Transverse colon (tissue), 4 donors: Measurements from ENCODE around the gene NKAIN2. TPM values are rescaled to one million over a fixed set of nuclear protein-coding genes. Genes with fewer than 3 reads are reported as not detected.
"Not testable (repeated sequence)": the region's sequence is repeated elsewhere in the genome, so short reads cannot be mapped to it uniquely, and the experiment has no call there.

Experiments
- DNase-seq: peaks from one replicate; pipeline ENCODE4 v3.0.0-alpha.2; 2019
- H3K27ac ChIP-seq, 4 donors: fragments of 200-600 bp; sonication (generic); 2 replicates each; pipeline ENCODE4 v1.5.1; 2016 to 2018; ENCODE audit warnings: inconsistent platforms in 4 of 4
- H3K27me3 ChIP-seq: fragments of 200-600 bp; sonication (generic); 2 replicates; pipeline ENCODE4 v1.5.1; 2017; ENCODE audit warnings: inconsistent platforms
- H3K36me3 ChIP-seq, 4 donors: fragments of 200-600 bp; sonication (generic); 2 replicates each; pipeline ENCODE4 v1.5.1; 2017 to 2019; ENCODE audit warnings: inconsistent platforms in 4 of 4
- H3K4me1 ChIP-seq, 4 donors: fragments of 200-600 bp; sonication (generic); 2 replicates each; pipeline ENCODE4 v1.5.1; 2017 to 2020; ENCODE audit warnings: inconsistent platforms in 4 of 4
- H3K4me3 ChIP-seq, 4 donors: fragments of 200-600 bp; sonication (generic); 1 replicate in 1 of 4; 2 replicates in 3 of 4; pipeline versions ENCODE4 v1.5.1 to v1.6.1; 2017 to 2019; ENCODE audit warnings: inconsistent platforms in 4 of 4
- H3K9me3 ChIP-seq, 2 donors: fragments of 200-600 bp; sonication (generic); 2 replicates each; pipeline ENCODE4 v1.5.1; 2017 to 2019; ENCODE audit warnings: inconsistent platforms in 2 of 2
- EP300 ChIP-seq: sonication (generic); formaldehyde crosslinking; IDR thresholded peaks from one replicate; pipeline ENCODE4 v1.6.1; 2017; ENCODE audit warnings: antibody characterized with exemption, low read depth
- POLR2A ChIP-seq: fragments of 450-650 bp; IDR thresholded peaks from one replicate; pipeline ENCODE4 v1.6.1; 2016; ENCODE audit warnings: antibody characterized with exemption, mild to moderate bottlenecking, moderate library complexity
- POLR2AphosphoS5 ChIP-seq, 3 donors: sonication (generic); formaldehyde crosslinking; IDR thresholded peaks; one replicate each; pipeline ENCODE4 v1.6.1; 2016; ENCODE audit warnings: antibody characterized with exemption in 3 of 3
- WGBS, 2 donors: methylation state at CpG; one replicate each; pipeline ENCODE4 v1.1.5; 2018; ENCODE audit warnings: low coverage in 1 of 2; 5-methylcytosine and 5-hydroxymethylcytosine counted together
- in situ Hi-C, 4 donors: fragments of 200-750 bp; cut with MboI; loops; one replicate each; pipeline versions ENCODE4 v1.15.0 to v1.15.1; 2017; ENCODE audit warnings: low sequenced_read_pairs in 3 of 4, low pct_ligation_motif_present in 1 of 4, low pct_unique_long_range_greater_than_20kb in 1 of 4
- intact Hi-C: fragments of 100-400 bp; cut with DNase I; formaldehyde crosslinking; loops from one replicate; pipeline ENCODE4 v1.15.1; 2023; ENCODE audit warnings: low total_unique reads
- total RNA-seq, 4 donors: library from RNA; depleted of rRNA; stranded (reverse); fragments of >200 nt; gene quantifications; one replicate each; pipeline ENCODE4 v1.1.0, GENCODE V29; 2016
- TF ChIP-seq, protein P1 (sequence below), 5 experiments: fragments of 200-600 bp in 3 of 5; fragments of 450-650 bp in 2 of 5; sonication (generic) in 3 of 5; IDR thresholded peaks; 1 replicate in 2 of 5; 2 replicates in 3 of 5; pipeline ENCODE4 v1.5.1; 2016 to 2017; ENCODE audit warnings: antibody characterized with exemption in 5 of 5, inconsistent platforms in 3 of 5, mild to moderate bottlenecking in 2 of 5, moderate library complexity in 1 of 5

NKAIN2 gene
- total RNA-seq, 4 donors from 2014 or later, result 0.32 TPM; not detected in 3

DNA sequence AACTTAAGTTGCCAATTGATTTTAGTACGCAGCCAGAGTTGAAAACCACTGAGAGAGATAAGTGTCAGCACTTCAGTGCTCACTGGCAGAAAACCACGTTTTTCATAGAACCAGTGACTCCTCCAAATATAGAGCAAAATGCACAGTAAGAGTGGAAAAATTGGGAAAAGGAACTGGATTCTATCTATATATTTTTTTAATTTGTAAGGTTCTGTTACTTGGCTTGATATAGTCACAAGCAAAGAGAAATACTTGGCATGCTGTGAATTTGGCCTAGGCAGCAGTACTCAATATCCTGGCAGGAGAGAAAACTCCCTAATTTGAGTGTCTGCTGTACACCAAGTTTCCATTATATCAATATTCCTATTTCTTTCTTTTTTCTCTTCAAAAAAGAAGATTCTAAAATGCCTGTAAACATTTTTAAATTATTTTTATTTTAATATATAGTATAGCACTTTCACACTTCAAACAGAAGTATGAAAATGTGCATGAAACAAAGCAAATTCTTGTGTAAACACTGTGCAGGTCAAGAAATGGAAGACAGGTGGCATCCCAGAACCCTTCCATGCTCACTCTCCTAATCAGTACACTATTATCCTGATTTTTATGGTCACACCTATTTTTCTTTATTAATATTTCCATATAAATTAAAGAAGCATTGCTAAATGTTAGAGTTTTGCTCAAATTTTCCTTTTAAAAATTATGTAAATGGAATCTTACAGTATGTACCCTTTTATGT, 596.8 kb downstream of the NKAIN2 start:
- no peaks in the 10 kb centered on the region for H3K36me3 ChIP-seq
- in situ Hi-C loops (no loop called here), intact Hi-C loops (no loop called here)
- TF ChIP-seq POLR2A, result no peak
- no peak overlapping the region for H3K4me3 ChIP-seq
- no peak for DNase-seq
- H3K27ac ChIP-seq, result no peak overlapping the region
- no peaks in the 10 kb centered on the region for H3K9me3 ChIP-seq
- no peaks in the 10 kb centered on the region for H3K27me3 ChIP-seq
- no peaks in the 10 kb centered on the region for H3K4me1 ChIP-seq
- WGBS, 2 donors, result 64 to 77% methylated on average over 2 of the region's 2 CpGs

DNA sequence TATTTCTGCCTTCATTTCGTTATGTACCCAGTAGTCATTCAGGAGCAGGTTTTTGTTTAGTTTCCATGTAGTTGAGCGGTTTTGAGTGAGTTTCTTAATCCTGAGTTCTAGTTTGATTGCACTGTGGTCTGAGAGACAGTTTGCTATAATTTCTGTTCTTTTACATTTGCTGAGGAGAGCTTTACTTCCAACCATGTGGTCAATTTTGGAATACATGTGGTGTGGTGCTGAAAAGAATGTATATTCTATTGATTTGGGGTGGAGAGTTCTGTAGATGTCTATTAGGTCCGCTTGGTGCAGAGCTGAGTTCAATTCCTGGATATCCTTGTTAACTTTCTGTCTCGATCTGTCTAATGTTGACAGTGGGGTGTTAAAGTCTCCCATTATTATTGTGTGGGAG, 606.8 kb downstream of the NKAIN2 start:
- H3K9me3 ChIP-seq, DNase-seq, intact Hi-C loops, H3K36me3 ChIP-seq, H3K27me3 ChIP-seq, H3K4me3 ChIP-seq, H3K27ac ChIP-seq, H3K4me1 ChIP-seq, in situ Hi-C loops: not testable (repeated sequence)
- WGBS, 2 donors, result 70% methylated on average over 4 of the region's 4 CpGs; no CpG with 5 or more reads in 1 of the 2 donors

DNA sequence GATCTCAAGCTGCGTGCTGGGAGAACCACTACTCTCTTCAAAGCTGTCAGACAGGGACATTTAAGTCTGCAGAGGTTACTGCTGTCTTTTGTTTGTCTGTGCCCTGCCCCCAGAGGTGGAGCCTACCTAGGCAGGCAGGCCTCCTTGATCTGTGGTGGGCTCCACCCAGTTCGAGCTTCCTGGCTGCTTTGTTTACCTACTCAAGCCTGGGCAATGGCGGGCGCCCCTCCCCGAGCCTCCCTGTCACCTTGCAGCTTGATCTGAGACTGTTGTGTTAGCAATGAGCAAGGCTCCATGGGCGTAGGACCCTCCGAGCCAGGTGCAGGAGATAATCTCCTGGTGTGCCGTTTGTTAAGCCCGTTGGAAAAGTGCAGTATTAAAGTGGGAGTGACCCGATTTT, 609.0 kb downstream of the NKAIN2 start:
- intact Hi-C loops, H3K9me3 ChIP-seq, H3K36me3 ChIP-seq, H3K4me1 ChIP-seq, H3K27ac ChIP-seq, in situ Hi-C loops, H3K27me3 ChIP-seq: not testable (repeated sequence)
- DNase-seq, result peak; percentile 38
- peak overlapping the region in 3 of 4 donors; percentile 3 to 27 (median 11) for H3K4me3 ChIP-seq
- WGBS, 2 donors, result 80% methylated on average over 1 of the region's 10 CpGs; no CpG with 5 or more reads in 1 of the 2 donors

DNA sequence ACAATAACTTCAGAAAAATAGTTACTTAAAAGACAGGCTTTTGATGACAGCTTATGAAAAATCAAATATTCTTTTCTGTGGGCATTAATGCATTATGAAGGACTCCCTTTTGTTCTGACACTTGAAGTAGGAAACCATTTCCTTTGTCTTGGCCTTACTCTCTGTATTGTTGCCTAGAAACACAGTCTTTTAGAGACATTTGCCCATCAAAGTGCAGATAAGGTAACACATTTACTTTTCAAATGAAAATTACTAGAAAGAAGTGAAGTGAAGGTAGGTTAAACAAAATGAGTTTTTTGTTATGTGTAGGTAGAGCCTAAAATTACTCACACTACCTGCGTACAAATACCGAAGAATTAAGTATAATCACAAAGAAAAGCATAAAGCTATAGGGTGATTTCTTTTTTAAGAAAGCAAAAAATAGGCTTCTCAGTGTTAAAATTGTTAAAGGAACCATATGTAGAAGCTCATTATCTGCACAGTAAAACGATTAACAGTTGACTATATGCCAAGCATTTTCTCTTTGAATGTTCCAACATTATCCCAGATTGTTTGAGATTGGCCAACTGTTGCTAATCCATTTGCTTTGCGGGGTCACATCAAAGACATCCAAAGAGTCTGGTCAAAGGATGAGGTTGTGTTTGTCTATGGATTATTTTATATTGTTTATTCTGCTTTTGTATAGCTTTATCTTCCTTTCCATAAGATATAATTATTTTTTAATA, 616.6 kb downstream of the NKAIN2 start:
- no peak for DNase-seq
- Histone ChIP-seq H3K9me3 (no peaks in the 10 kb centered on the region), H3K4me3 (no peak overlapping the region), H3K36me3 (no peaks in the 10 kb centered on the region), H3K27me3 (no peaks in the 10 kb centered on the region), H3K4me1 (no peaks in the 10 kb centered on the region), H3K27ac (no peak overlapping the region)
- 52 to 67% methylated on average over 4 of the region's 4 CpGs for WGBS, 2 donors
- intact Hi-C loops, result no loop called here
- no peak for TF ChIP-seq POLR2A
- no peak for TF ChIP-seq EP300
- TF ChIP-seq, protein P1, sequence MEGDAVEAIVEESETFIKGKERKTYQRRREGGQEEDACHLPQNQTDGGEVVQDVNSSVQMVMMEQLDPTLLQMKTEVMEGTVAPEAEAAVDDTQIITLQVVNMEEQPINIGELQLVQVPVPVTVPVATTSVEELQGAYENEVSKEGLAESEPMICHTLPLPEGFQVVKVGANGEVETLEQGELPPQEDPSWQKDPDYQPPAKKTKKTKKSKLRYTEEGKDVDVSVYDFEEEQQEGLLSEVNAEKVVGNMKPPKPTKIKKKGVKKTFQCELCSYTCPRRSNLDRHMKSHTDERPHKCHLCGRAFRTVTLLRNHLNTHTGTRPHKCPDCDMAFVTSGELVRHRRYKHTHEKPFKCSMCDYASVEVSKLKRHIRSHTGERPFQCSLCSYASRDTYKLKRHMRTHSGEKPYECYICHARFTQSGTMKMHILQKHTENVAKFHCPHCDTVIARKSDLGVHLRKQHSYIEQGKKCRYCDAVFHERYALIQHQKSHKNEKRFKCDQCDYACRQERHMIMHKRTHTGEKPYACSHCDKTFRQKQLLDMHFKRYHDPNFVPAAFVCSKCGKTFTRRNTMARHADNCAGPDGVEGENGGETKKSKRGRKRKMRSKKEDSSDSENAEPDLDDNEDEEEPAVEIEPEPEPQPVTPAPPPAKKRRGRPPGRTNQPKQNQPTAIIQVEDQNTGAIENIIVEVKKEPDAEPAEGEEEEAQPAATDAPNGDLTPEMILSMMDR (IDR thresholded peaks at IDR 0.05), result no peak
- TF ChIP-seq POLR2AphosphoS5 (IDR thresholded peaks at IDR 0.05), result no peak
- in situ Hi-C loops, result no loop called here

DNA sequence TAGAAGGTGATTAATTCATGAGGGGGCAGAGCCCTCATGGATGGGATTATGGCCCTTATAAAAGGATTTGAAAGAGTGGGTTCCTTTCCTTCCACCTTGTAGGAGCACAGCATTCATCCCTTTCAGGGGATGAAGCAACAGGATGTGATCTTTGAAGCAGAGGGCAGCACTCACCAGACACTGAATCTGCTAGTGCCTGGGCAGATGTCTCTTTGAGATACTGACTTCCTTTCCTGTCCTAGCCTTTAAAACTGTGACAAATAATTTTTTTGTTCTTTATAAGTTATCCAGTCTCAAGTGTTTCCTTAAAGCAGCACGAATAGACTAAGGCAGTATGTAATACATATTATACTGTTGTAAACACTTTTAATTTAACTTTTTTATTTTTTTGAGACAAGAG, 620.0 kb downstream of the NKAIN2 start:
- no peaks in the 10 kb centered on the region for H3K27me3 ChIP-seq
- in situ Hi-C loops, result no loop called here
- no peak overlapping the region for H3K4me3 ChIP-seq
- DNase-seq, result no peak
- no peaks in the 10 kb centered on the region for H3K4me1 ChIP-seq
- H3K27ac ChIP-seq, result no peak overlapping the region
- H3K9me3 ChIP-seq, result no peaks in the 10 kb centered on the region
- H3K36me3 ChIP-seq, result no peaks in the 10 kb centered on the region
- TF ChIP-seq POLR2A (no peak), POLR2AphosphoS5 (IDR thresholded peaks at IDR 0.05) (no peak), EP300 (no peak)
- TF ChIP-seq, protein P1 (IDR thresholded peaks at IDR 0.05), result no peak
- intact Hi-C loops, result no loop called here
- 38 to 57% methylated on average over 1 of the region's 1 CpG for WGBS, 2 donors
